ENCODE measurements around the gene UBE2I. TPM values are rescaled to one million over a fixed set of nuclear protein-coding genes. Genes with fewer than 3 reads are reported as not detected.
A peak's percentile ranks its signal among the peaks of the same experiment; 100 is the strongest.

The UBE2I gene
- total RNA-seq, 1 donor from 2014 or later = 105 TPM

- H3K4me1 Mint-ChIP-seq (ENCODE audit: low read depth) = peaks cover 23% of the 10 kb centered on the region
- H3K27ac Mint-ChIP-seq (ENCODE audit: unreplicated experiment) = no peak overlapping the region
- no peak for DNase-seq (ENCODE audit: low spot score)
- no peaks in the 10 kb centered on the region for H3K9me3 Mint-ChIP-seq (ENCODE audit: low read depth)
- H3K27me3 Mint-ChIP-seq (ENCODE audit: low read depth) = no peaks in the 10 kb centered on the region
- no peak overlapping the region for H3K4me3 Mint-ChIP-seq (ENCODE audit: unreplicated experiment)
- TF ChIP-seq CTCF (IDR thresholded peaks at IDR 0.05) = no peak
- H3K36me3 Mint-ChIP-seq (ENCODE audit: low read depth) = no peaks in the 10 kb centered on the region
Measured at GRCh38 chr16:1357906-1358566, 48.6 kb downstream of the UBE2I start.

GRCh38 chr16:1361685-1362360 is 52.4 kb downstream of the UBE2I start:
- Mint-ChIP-seq H3K4me1 (ENCODE audit: low read depth) (peaks cover 7% of the 10 kb centered on the region), H3K9me3 (ENCODE audit: low read depth) (no peaks in the 10 kb centered on the region), H3K36me3 (ENCODE audit: low read depth) (peaks cover 2% of the 10 kb centered on the region), H3K4me3 (ENCODE audit: unreplicated experiment) (no peak overlapping the region), H3K27ac (ENCODE audit: unreplicated experiment) (no peak overlapping the region), H3K27me3 (ENCODE audit: low read depth) (no peaks in the 10 kb centered on the region)
- no peak for DNase-seq (ENCODE audit: low spot score)
- TF ChIP-seq CTCF (IDR thresholded peaks at IDR 0.05) = no peak

GRCh38 chr16:1362807-1363206 is 53.4 kb downstream of the UBE2I start:
- peaks cover 2% of the 10 kb centered on the region for H3K36me3 Mint-ChIP-seq (ENCODE audit: low read depth)
- no peak for DNase-seq (ENCODE audit: low spot score)
- no peaks in the 10 kb centered on the region for H3K9me3 Mint-ChIP-seq (ENCODE audit: low read depth)
- H3K4me3 Mint-ChIP-seq (ENCODE audit: unreplicated experiment) = no peak overlapping the region
- no peak overlapping the region for H3K27ac Mint-ChIP-seq (ENCODE audit: unreplicated experiment)
- H3K4me1 Mint-ChIP-seq (ENCODE audit: low read depth) = peaks cover 7% of the 10 kb centered on the region
- no peak for TF ChIP-seq CTCF (IDR thresholded peaks at IDR 0.05)
- no peaks in the 10 kb centered on the region for H3K27me3 Mint-ChIP-seq (ENCODE audit: low read depth)

GRCh38 chr16:1363501-1364041 is 54.1 kb downstream of the UBE2I start:
- H3K27me3 Mint-ChIP-seq (ENCODE audit: low read depth) = no peaks in the 10 kb centered on the region
- TF ChIP-seq CTCF (IDR thresholded peaks at IDR 0.05) = peak; percentile 83
- no peaks in the 10 kb centered on the region for H3K9me3 Mint-ChIP-seq (ENCODE audit: low read depth)
- H3K36me3 Mint-ChIP-seq (ENCODE audit: low read depth) = peaks cover 2% of the 10 kb centered on the region
- peaks cover under 1% of the 10 kb centered on the region for H3K4me1 Mint-ChIP-seq (ENCODE audit: low read depth)
- H3K4me3 Mint-ChIP-seq (ENCODE audit: unreplicated experiment) = no peak overlapping the region
- DNase-seq (ENCODE audit: low spot score) = no peak
- H3K27ac Mint-ChIP-seq (ENCODE audit: unreplicated experiment) = no peak overlapping the region

GRCh38 chr16:1364510-1364909 is 55.1 kb downstream of the UBE2I start:
- Mint-ChIP-seq H3K4me3 (ENCODE audit: unreplicated experiment) (no peak overlapping the region), H3K36me3 (ENCODE audit: low read depth) (peaks cover 2% of the 10 kb centered on the region), H3K9me3 (ENCODE audit: low read depth) (no peaks in the 10 kb centered on the region), H3K27ac (ENCODE audit: unreplicated experiment) (no peak overlapping the region), H3K4me1 (ENCODE audit: low read depth) (no peaks in the 10 kb centered on the region), H3K27me3 (ENCODE audit: low read depth) (no peaks in the 10 kb centered on the region)
- DNase-seq (ENCODE audit: low spot score) = no peak
- no peak for TF ChIP-seq CTCF (IDR thresholded peaks at IDR 0.05)
